RPMI8226 (cell line): ENCODE data around the gene CBX4.

Experiments
- DNase-seq: peaks from one replicate; pipeline ENCODE4 v3.0.0-alpha.2; 2015

Gene CBX4

DNA sequence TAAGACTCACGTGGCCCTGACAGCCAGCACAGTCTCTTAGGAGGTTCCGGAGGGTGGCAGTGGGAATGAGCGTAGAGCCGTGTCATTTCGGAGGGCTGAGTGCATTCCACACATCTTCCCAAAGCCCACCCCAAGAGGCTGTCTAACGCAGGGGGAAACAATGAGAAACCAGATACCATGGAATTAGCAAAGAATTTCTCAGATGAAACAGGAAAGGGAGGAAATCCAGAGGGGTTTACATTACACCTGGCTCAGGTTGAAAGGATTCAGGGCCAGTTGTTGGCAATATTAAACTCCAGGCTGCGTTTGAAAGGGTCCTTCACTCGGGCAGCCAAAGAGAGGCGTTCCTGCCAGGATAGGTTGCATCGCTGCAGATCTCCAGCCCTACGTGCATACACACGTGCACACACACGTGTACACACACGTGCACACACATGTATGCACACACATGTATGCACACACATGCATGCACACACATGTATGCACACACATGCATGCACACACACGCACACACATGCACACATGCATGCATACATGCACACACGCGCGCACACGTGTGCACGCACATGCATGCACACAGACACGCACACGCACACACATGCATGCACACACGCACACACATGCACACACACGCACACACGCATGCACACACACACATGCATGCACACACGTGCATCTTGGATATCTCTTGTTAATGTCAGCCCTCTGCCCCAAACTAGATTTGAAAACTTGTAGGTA lies 12.2 kb downstream of the CBX4 start:
- no peak for DNase-seq

DNA sequence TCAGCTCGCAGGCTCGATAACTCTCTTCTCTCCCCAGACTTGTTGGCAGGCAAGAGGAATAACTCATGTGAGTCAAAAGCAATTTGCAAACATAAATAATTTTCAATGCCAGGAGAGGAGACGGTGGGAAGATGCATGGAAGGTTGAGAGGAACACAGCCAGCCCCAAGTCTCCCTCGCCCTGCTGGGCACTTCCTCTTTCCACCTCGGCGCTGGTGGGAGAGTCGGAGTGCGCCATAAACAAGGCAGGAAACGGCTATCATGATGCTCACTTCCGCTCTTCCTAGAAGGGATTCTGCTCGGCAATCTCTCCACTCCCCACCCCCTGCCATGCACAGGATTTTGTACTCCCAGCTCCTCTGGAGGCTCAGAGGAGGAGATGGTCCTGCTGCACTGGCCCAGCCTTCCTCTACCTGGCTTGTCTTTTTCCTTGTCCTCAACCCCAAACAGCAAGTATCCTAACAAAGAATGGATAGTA lies 13.0 kb downstream of the CBX4 start:
- DNase-seq, result no peak

DNA sequence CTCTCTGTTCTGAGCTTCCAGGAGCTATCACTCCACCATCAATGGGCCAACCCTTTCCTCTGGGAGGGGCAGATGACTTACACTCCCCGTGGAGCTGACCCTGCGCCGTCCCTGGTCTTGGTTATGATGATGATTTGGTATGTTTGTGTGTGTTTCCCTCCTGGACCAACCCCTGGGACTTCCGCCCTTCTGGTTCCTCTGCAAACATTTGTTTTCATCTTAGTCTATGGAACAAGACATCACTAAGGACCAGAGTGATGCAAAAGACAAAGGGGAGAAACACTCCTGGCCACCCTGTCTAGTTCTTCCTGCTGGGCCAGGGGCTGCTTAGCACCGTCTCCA lies 13.7 kb downstream of the CBX4 start:
- no peak for DNase-seq

- DNase-seq, result no peak
Measured at GRCh38 chr17:79824893-79825579, 14.2 kb downstream of the CBX4 start.

DNA sequence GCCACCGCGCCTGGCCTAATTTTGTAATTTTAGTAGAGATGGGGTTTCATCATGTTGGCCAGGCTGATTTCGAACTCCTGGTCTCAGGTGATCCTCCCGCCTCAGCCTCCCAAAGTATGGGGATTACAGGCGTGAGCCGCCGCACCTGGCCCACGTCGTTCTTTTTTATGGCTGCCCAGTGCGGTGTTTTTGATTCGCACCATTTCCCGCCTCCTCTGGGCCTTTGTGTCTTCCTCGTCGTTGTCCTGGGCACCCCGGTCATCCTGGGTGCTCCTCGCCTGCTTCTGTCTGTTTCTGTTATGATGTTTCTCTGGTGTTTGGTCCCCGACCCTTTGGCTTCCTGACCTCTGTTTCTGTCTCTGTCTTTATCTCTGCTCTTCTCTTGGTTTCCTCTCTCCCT lies 15.0 kb downstream of the CBX4 start:
- no peak for DNase-seq

GRCh38 chr17:79822583-79823124 lies 16.6 kb downstream of the CBX4 start:
- no peak for DNase-seq

GRCh38 chr17:79821331-79822095 lies 17.7 kb downstream of the CBX4 start:
- no peak for DNase-seq

DNA sequence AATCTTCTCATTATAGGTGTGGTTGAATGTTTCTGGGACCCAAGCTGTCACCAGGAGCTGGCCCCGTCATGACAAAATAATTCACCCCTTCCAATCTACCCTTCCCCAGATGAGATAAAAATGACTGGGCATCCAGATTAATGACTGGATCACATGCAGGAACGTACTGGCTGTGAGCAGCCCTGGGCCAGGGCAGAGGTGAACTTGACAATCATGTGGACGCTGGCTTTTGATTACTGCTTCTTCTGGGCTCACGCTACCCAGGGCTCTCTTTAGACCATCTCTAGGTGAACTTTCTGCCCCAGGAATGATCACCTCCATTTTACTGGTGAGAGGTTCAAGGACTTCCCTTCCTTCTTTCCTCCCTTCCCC lies 18.3 kb downstream of the CBX4 start:
- no peak for DNase-seq

GRCh38 chr17:79819534-79820276 lies 19.5 kb downstream of the CBX4 start:
- DNase-seq, result no peak

- no peak for DNase-seq
Measured at GRCh38 chr17:79819085-79819484, 20.2 kb downstream of the CBX4 start.

GRCh38 chr17:79818026-79818758 lies 21.0 kb downstream of the CBX4 start:
- peak; percentile 15 for DNase-seq

GRCh38 chr17:79815836-79816461 lies 23.3 kb downstream of the CBX4 start:
- no peak for DNase-seq

DNA sequence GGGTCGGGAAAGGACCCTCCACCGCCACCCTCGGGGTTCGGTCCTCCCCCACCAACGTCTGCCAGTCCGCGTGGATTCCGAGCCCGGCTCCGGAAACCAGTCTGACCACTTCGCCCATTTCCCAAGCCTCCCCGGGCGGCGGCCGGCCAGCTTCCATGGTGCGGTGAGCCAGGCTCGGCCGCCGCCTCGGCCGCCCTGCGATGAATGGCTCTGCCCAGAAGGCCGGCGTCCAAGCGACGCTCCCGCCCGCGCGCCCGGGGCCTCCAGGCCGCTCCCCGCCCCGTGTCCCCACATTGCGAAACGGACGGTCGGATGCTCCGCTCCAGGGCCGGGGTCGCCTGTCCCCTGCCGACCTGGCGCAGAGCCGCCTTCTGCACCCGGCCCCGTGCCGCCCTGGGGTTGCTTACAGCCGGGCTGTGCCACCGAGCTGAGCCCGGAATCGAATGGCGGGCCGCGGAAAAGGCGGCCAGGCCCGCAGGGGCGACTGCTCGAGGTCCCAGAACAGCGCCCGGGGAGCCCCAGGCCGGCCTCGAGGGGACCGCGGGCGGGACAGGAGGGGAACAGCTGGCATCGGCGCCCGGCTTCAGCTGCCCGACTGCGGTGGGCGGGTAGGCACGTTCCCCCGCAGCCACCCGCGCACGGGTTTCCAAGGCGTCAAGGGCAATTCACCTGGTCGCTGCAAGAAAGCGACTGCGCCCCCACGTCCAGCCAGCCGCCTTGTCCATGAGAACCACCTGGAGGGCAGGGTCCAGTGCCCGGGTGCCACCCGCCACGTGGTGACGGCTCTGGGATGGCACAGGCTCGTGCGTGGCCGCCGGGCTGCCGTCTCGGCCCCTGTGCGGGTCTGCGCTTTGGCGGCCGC lies 24.0 kb downstream of the CBX4 start:
- DNase-seq, result no peak

DNA sequence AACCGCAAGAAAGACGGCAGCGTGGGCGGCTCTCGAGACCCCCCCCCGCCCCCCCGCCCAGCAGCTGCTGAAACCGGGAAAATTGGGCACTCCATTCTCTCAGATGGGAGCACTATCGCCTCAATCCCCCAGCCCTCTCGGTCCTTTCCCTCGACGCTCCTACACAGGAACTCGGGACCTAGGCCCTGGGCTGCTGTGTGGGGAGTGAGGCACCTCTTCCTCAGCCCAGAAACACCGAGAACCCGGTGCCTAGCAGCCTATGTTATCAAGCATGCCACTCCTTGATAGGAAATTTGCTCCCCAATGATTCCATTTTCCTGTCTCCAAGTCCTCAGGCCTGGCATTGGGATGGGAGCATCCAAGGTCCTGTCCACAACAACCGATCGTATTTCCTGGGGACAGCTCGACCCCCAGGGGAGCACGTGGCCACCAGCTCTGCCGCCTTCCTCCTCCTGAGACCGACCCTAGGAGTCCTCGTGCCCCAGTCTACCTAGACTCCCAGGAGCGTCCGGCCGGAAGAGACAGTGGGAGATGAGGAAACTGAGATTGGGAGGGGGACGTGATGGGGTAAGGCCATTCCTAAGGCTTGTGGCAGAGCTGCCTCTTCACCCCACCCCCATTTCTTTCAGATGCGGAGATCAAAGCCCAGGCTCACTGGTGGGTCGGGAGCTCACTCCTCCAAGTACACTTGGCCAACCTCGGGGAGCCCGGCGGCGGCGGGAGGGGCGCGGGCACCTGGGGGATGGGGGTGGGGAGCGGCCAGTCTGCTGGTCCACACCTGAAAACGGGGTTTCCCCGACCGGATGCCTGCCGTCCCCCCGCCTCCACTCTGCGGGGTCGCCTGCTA lies 24.9 kb downstream of the CBX4 start:
- DNase-seq, result peak; percentile 12

DNA sequence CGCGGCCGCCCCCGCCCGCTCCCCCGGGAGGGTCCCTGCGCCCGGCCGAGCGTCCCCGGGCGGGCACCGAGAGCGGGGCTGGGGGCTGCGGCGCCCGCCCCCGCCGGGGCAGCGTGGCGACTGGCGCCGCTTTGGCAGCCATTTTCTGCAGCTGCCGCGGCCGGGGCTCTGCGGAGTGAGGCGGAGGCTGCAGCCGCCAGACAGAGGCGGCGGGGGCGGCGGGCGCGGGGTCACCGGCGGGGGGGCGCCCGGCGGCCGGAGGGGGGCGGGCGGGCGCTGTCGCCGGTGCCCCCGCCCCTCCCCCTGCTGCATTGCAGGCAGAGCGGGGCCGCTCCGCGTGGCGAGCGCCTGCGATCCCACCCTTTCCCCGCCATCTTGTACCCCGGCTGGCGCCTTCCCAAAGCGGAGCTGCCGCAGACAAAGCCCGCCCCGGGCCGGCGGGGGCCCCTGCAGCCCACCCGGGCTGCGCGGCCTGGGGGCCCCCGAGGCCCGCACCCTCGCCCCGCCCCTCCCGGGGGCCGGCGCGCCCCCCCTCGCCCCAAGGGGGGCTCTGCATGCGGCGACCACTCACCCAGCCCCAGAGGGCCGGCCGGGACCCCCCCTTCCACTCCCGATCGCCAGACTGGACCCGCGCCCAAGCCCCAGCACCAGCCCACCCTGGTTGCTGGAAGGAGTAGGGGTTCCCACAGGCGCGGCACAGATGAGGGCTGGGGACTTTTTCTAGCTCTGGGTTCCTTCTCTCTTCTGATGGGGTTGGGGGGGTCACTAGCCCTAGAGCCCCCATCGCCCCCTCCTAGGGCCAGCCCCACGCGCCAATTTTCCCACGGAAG lies 25.7 kb downstream of the CBX4 start:
- DNase-seq, result peak; percentile 58

DNA sequence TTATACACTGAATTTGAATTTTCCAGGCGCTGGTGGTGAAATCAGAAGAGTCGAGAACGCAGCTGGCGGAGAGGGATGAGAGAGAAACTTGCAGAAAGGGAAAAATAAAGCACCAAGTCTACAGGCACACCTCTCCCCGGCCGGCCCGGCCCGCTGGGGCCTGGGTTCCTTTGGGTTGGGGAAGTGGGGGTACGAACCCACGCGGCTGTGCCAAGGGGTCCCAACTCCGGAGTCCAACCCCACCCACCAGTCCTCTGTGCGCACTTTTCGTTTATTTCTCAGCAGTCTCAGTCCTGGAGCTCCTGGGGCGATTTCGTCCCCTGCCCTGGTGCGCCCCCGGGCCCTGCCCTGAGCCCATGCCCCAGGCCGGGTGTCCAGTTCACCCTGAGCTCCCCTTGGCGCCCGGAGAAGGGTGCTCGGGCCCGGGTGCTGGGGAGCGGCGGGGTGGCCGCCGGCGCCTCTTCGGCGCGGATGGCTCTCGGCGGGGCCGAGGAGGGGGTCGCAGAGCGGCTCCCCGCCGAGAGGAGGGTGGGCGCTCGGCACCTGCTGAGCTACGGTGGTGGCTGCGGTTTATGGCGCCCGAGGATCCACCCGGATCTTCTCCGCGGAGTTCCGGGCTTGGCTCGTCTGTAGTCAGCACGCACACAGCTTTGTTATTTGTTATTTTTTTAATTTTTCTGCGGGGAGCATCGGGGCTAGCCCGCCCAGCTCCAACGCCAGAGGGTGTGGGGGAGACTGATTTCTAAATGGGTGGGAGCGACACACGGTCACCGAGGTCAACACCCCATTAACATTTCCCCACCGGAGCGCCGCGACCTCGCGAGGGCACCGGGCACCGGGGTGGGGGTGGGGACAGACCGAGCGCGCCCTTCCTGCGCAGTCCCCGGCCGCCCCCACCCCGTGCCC lies 26.6 kb downstream of the CBX4 start:
- DNase-seq, result peak; percentile 46

GRCh38 chr17:79811868-79812352 lies 27.3 kb downstream of the CBX4 start:
- DNase-seq, result no peak
